Esophagus squamous epithelium (tissue), 5 donors: Measurements from ENCODE around the gene INSC. TPM values are rescaled to one million over a fixed set of nuclear protein-coding genes. Genes with fewer than 3 reads are reported as not detected.

ENCODE experiments used
- DNase-seq: peaks from one replicate; lab custom pipeline; 2025; lab: John Stamatoyannopoulos, UW
- H3K27ac ChIP-seq, 4 donors: fragments of 200-600 bp; sonication (generic); one replicate each; pipeline ENCODE4 v1.5.1; 2016 to 2019; ENCODE audit warnings: mild to moderate bottlenecking in 1 of 4
- H3K27me3 ChIP-seq, 4 donors: fragments of 200-600 bp; sonication (generic); 1 replicate in 3 of 4; 2 replicates in 1 of 4; pipeline versions ENCODE4 v1.5.1 to v1.6.0; 2017 to 2021; ENCODE audit warnings: antibody characterized with exemption in 1 of 4
- H3K36me3 ChIP-seq, 3 donors: fragments of 200-600 bp; sonication (generic); one replicate each; pipeline ENCODE4 v1.5.1; 2016 to 2019
- H3K4me1 ChIP-seq, 3 donors: fragments of 200-600 bp; sonication (generic); one replicate each; pipeline ENCODE4 v1.5.1; 2017 to 2019
- H3K4me3 ChIP-seq, 4 donors: fragments of 200-600 bp; sonication (generic); 1 replicate in 3 of 4; 2 replicates in 1 of 4; pipeline ENCODE4 v1.5.1; 2016 to 2019; ENCODE audit warnings: mild to moderate bottlenecking in 2 of 4, moderate library complexity in 1 of 4
- H3K9me3 ChIP-seq, 3 donors: fragments of 200-600 bp; sonication (generic); one replicate each; pipeline ENCODE4 v1.5.1; 2016 to 2019
- CTCF ChIP-seq, 6 experiments: fragments of 450-650 bp in 4 of 6; fragments of 200-600 bp in 2 of 6; sonication (generic) in 2 of 6; IDR thresholded peaks; one replicate each; pipeline ENCODE4 v1.5.1; 2016 to 2019; ENCODE audit warnings: antibody characterized with exemption in 6 of 6, mild to moderate bottlenecking in 4 of 6, moderate library complexity in 4 of 6
- POLR2A ChIP-seq, 4 donors: fragments of 450-650 bp; IDR thresholded peaks; one replicate each; pipeline ENCODE4 v1.6.1; 2017; ENCODE audit warnings: antibody characterized with exemption in 4 of 4, mild to moderate bottlenecking in 4 of 4, moderate library complexity in 3 of 4
- WGBS, 2 donors: methylation state at CpG; one replicate each; pipeline ENCODE4 v1.1.5; 2018; 5-methylcytosine and 5-hydroxymethylcytosine counted together
- intact Hi-C: fragments of 100-400 bp; cut with DNase I; formaldehyde crosslinking; loops from one replicate; pipeline ENCODE4 v1.15.0; 2022
- total RNA-seq, 4 donors: library from RNA; depleted of rRNA; stranded (reverse); fragments of >200 nt; gene quantifications; one replicate each; pipeline ENCODE4 v1.1.0, GENCODE V29; 2016
- donor health status: DM: yes; HTN: yes; CAD: no.

The INSC gene
- total RNA-seq, 4 donors from 2014 or later = 0.30 to 0.38 TPM; not detected in 2

GRCh38 chr11:15091625-15092024 is 23.1 kb upstream of the INSC start:
- TF ChIP-seq CTCF (IDR thresholded peaks at IDR 0.05) (no peak), POLR2A (IDR thresholded peaks at IDR 0.05) (no peak)
- 86 to 100% methylated on average over 1 of the region's 1 CpG for WGBS, 2 donors
- Histone ChIP-seq H3K27ac (no peak overlapping the region), H3K4me3 (no peak overlapping the region), H3K4me1 (no peaks in the 10 kb centered on the region), H3K9me3 (no peaks in the 10 kb centered on the region), H3K36me3 (no peaks in the 10 kb centered on the region), H3K27me3 (no peaks in the 10 kb centered on the region)
- intact Hi-C loops = no loop called here
- DNase-seq = no peak

- Histone ChIP-seq H3K27ac (no peak overlapping the region), H3K4me3 (no peak overlapping the region), H3K4me1 (no peaks in the 10 kb centered on the region), H3K27me3 (no peaks in the 10 kb centered on the region), H3K9me3 (no peaks in the 10 kb centered on the region), H3K36me3 (no peaks in the 10 kb centered on the region)
- no peak for DNase-seq
- WGBS, 2 donors = 72 to 84% methylated on average over 2 of the region's 2 CpGs
- intact Hi-C loops = no loop called here
- TF ChIP-seq POLR2A (IDR thresholded peaks at IDR 0.05) = no peak
- no peak for TF ChIP-seq CTCF (IDR thresholded peaks at IDR 0.05)
Measured at GRCh38 chr11:15093432-15093831, 21.3 kb upstream of the INSC start.

GRCh38 chr11:15095736-15096228 is 18.9 kb upstream of the INSC start:
- peaks cover 0 to 8% (median 0%) of the 10 kb centered on the region in 4 donors for H3K27me3 ChIP-seq

GRCh38 chr11:15097411-15097810 is 17.3 kb upstream of the INSC start:
- H3K9me3 ChIP-seq = no peaks in the 10 kb centered on the region
- no peak for DNase-seq
- no peaks in the 10 kb centered on the region for H3K4me1 ChIP-seq
- H3K27ac ChIP-seq = no peak overlapping the region
- peaks cover 0 to 8% (median 0%) of the 10 kb centered on the region in 4 donors for H3K27me3 ChIP-seq
- TF ChIP-seq CTCF (IDR thresholded peaks at IDR 0.05) (no peak), POLR2A (IDR thresholded peaks at IDR 0.05) (no peak)
- H3K4me3 ChIP-seq = no peak overlapping the region
- intact Hi-C loops = no loop called here
- H3K36me3 ChIP-seq = no peaks in the 10 kb centered on the region
- 85 to 90% methylated on average over 2 to 3 of the region's 3 CpGs for WGBS, 2 donors

More at GRCh38 chr11:15095736-15096228, 18.9 kb upstream of the INSC start:
- intact Hi-C loops = no loop called here
- Histone ChIP-seq H3K4me3 (no peak overlapping the region), H3K27ac (no peak overlapping the region), H3K4me1 (no peaks in the 10 kb centered on the region), H3K36me3 (no peaks in the 10 kb centered on the region), H3K9me3 (no peaks in the 10 kb centered on the region)
- no peak for DNase-seq
- TF ChIP-seq POLR2A (IDR thresholded peaks at IDR 0.05) (no peak), CTCF (IDR thresholded peaks at IDR 0.05) (no peak)
- 61% methylated on average over 2 of the region's 2 CpGs for WGBS, 2 donors

- H3K4me1 ChIP-seq = no peaks in the 10 kb centered on the region
- H3K36me3 ChIP-seq = no peaks in the 10 kb centered on the region
- intact Hi-C loops = no loop called here
- TF ChIP-seq CTCF (IDR thresholded peaks at IDR 0.05) (no peak), POLR2A (IDR thresholded peaks at IDR 0.05) (no peak)
- DNase-seq = no peak
- H3K9me3 ChIP-seq = no peaks in the 10 kb centered on the region
- H3K27ac ChIP-seq = no peak overlapping the region
- H3K4me3 ChIP-seq = no peak overlapping the region
- H3K27me3 ChIP-seq = peaks cover 0 to 8% (median 0%) of the 10 kb centered on the region in 4 donors
Measured at GRCh38 chr11:15099267-15099666, 15.5 kb upstream of the INSC start.
